HG03159 (cell line): ENCODE data around the gene LSM7.

Source experiments
- ATAC-seq: cut with Tn5 transposase; IDR thresholded peaks from one replicate; pipeline ENCODE4 v1.9.1; 2021; ENCODE audit warnings: mild to moderate bottlenecking, moderate library complexity; ENCODE audit not compliant: unreplicated experiment

The LSM7 gene

DNA sequence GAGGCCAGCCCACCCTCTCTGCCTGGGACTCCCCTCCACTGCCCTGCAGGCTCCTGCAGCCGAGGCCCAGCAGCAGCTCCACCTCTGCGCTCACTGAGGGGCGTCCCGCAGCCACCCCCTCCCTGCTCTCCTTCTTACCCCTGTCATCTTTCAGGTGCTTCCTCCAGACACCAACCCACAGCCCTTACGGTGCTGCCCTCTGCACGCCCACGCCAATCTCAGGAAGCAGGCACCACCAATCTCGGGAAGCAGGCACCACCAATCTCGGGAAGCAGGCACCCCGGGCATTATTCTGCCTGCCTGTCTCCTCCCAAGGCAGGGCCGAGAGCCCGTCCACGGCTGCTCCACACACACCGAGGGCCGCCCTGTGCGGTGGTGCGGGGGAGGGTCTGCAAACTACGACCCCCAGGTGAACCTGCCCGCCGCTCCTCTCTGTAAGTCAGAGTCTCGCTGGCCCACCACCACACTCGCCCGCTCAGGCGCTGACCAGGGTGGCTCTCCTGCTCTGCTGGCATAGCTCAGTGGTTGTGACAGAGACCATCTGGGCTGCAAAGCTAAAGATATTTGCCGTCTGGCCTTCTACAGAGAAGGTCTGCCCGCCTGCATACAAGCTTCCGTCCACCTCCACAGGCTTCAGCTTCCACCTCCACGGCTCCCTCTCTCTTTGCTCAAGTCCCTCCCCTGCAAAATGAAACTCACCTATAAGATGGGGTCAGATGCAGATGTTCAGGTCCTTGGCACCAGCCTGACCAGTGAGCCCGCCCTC lies 2.9 kb downstream of the LSM7 start:
- ATAC-seq, result no peak

DNA sequence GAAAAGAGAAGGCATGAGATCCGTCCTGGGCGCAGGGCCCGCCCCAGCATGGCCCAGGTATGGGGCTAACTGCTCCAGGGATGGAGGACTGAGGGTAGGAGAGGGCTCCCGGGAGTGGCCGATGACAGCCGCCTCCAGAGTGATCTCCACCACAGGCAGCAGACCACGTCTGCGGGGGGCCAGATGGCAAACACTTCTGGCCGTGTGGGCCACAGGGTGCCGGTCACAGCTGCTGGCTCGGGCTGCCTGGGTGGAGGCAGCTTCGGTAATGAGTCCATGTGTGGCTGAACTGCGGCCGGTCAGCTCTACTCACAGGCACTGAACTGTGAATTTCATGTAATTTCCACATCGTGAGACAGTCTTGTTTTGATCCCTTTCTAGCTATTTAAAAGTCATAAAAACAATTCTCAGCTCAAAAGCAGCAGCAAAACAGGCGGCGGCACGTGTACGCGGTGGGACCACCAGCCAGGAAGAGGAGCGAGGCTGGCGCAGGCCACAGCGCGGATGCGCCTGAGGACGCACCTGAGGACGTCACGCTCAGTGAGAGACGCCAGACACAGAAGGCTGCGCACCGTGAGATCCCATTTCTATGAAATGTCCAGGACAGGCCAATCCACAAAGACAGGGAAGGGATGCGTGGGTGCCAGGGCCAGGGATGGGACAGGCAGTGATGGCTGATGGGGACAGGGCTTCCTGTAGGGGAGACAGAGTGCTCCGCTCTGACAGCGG lies 4.0 kb downstream of the LSM7 start:
- no peak for ATAC-seq

DNA sequence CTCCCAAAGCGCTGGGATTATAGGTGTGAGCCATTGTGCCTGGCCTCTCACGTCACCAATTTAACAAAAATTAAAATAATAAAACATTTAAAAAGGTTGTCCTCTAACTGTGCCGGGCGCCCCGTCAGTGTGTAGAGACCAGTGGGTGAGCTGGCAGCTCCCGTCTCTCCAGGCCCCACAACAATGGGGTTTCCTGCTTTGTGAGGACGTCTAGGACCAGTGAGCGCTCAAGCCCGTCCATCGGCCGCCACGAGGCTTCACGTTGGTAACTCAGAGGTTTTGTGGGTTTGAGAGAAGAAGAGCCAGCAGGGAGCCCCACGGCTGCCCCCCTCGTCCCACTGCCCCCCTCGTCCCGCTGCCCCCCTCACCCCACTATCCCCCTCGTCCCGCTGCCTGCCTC lies 4.7 kb downstream of the LSM7 start:
- no peak for ATAC-seq

DNA sequence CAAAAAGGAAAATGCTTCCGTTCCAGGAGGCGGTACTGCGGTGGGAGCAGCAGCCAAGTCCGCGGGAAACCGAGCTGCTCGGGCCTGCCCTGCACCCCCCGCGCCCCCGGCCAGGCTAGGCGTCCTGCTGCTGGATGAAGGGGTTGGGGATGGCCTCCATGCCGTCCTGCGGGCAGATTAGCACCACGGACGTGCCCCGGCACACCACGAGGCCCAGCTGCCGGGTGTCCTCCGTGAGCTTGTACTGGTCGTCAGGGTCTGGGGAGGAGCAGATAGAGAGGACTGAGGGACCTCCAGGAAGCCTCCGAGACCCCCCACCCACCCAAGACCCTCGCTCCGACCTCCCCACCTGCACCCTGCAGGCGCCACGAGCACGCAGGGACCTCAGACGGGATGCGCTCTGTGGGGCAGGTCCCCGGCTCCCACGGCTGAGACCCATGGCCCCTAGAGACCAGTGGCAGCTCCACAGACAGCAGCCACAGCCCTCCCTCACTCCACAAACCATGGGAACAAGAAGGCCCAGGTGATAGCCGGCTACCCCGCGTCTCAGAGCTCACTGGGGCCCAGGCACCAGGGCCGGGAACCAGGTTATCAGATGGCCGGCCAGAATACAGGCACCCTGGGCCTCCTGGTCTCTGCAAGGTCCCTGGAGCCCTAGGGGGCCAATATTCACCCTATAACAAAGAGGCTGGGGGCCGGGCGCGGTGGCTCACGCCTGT lies 6.7 kb downstream of the LSM7 start:
- ATAC-seq, result no peak

DNA sequence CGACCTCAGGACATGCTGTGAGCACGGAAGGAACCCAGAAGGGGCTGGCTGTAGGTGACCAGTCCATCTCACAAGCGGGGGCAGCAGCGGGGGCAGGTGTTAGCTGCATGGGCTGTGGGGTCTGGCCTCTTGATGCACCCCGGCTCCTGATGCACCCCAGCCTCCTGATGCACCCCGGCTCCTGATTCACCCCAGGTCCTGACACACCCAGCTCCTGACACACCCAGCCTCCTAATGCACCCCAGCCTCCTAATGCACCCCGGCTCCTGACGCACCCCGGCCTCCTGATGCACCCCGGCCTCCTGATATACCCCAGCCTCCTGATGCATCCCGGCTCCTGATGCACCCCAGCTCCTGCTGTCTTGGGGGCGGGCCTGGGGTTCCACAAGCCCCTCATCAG lies 7.4 kb downstream of the LSM7 start:
- no peak for ATAC-seq

DNA sequence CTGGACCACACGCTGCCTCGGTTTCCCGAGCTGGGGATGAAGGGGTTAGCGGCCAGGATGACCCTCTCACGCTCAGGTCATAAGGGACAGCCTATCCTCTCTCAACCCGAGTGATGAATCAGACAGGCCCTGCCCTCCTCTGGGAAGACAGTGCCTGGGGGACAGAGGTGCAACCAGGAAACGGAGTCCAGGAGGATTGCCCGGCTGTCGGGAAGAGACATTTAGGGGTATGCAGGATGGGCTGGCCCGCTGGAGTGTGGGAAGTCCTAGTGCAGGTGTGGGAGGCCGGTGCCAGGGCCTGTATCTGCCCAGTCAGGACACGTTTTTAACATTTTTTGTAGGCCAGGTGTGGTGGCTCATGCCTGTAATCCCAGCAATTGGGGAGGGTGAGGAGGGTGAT lies 8.3 kb downstream of the LSM7 start:
- ATAC-seq, result no peak

DNA sequence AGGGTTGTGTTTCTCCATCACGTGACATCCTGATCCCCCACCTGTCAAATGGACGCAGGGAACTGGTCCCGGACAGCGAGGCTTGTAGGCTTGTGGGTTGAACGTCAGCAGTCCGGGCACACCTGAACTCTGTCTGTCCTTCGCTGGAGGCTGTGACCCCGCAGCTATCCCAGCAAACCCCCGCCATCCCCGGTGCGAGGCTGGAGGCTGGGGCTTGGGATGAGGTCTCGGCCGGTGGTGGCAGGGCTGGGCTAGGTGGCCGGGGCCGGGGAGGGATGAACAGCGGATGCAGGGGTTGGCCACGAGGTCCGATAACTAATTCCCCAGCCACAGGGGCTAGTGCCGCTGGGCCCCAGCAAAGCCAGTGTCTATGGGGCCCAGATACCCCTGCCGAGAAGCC lies 8.8 kb downstream of the LSM7 start:
- ATAC-seq, result no peak

DNA sequence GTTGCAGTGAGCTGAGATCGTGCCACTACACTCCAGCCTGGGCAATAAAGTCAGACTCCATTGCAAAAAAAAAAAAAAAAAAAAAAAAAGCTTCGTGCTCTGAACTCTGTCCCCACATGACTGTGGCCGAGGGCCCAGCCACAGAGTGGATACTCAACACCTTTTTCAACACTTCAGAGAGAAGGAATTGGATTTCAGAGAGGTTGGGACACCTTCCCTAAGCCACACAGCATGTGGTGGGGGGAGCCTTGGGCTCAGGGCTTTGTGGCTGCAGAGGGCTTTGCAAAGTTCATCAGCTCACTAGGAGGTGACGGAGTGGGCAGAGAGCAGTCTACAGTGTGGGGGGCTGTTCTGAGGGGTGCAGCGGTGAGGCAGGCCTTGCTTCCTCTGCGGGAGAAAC lies 9.5 kb downstream of the LSM7 start:
- ATAC-seq, result no peak

DNA sequence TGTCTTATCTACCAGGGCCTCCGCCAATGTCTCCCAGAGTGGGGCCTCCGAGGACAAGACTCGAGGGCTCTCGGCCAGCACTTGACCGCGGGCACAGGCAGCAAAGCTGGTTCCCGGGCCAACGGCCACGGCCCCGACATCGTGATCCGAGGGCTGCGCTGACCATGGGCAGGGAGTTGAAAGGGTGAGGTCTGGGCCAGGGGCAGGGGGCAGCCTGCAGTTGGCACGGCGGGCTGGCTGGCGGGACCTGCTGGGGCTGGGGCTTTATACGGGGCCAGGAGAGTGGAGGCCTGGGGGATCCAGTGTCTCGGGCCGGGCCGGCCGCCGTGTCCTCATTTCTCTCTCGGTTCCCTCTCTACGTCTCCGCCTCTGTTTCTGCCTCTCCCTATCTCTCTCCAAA lies 10.6 kb downstream of the LSM7 start:
- no peak for ATAC-seq

DNA sequence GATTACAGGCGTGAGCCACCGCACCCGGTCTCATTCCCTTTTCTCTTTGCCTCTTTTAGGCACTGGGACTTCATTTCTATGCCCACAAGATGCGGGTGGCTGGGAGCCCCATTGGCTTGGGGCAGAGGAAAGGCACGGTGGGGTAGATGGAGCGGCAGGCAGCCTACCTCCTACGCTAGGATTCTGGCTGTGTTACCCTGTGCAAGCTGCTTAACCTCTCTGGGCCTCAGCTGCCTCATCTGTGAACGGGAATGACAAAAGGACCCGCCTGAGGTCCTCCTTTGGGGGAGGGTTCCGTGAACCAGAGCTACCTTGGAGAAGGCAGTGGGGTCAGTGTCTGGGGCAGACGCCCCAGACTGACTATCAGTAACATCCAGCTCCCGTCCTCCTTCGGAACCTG lies 11.1 kb downstream of the LSM7 start:
- no peak for ATAC-seq

DNA sequence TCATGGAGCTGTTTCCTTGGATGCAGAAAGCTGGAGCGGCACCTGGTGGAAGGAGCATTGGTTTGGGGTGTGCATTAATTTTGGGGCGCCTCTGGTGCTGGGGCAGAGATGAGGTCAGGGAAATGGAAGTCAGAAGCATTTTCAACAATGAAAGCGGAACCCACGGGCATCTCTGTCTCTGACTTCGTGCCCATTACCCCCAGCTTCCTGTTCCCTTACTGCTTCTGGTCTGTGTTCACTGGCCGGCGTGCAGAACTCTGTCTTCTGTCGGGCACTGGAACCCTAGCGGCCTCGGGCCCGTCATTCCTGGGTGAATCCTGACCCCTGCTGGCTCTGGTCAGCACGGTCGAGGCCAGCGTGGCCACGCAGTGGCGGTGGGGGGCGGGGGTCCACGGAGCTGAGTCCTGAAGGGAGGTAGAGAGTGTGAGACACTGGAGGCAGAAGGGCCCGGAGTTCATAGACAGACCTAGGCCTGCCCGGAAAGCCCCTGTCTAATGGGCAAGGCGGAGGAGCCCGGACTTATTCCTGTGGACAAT lies 12.5 kb downstream of the LSM7 start:
- no peak for ATAC-seq

DNA sequence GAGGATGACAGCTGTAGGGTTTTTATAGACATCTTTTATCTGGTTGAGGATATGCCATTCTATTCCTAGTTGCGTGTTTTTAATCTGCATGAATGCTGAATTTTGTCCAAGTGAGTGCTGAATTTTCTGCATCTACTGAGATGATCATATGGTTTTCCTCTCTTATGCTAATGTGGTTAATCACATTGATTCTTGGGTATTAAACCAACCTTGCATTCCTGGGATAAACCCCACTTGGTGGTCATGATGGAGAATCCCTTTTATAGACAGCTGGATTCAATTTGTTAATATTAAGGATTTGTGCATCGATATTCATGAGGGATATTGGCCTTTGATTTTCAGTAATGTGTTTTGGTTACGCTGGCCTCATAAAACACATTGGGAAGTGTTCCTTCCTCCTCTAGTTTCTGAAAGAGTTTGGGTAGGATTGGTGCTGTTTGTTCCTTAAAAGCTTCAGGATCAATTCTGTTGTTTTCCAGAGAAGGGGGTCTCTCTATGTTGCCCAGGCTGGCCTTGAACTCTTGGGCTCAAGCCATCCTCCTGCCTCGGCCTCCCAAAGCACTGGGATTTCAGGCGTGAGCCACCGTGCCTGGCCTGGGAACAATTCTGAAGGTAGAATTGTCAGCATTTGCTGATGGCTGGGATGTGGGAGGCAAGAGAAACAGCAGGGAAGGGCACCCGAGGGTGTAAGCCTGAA lies 13.1 kb downstream of the LSM7 start:
- no peak for ATAC-seq

DNA sequence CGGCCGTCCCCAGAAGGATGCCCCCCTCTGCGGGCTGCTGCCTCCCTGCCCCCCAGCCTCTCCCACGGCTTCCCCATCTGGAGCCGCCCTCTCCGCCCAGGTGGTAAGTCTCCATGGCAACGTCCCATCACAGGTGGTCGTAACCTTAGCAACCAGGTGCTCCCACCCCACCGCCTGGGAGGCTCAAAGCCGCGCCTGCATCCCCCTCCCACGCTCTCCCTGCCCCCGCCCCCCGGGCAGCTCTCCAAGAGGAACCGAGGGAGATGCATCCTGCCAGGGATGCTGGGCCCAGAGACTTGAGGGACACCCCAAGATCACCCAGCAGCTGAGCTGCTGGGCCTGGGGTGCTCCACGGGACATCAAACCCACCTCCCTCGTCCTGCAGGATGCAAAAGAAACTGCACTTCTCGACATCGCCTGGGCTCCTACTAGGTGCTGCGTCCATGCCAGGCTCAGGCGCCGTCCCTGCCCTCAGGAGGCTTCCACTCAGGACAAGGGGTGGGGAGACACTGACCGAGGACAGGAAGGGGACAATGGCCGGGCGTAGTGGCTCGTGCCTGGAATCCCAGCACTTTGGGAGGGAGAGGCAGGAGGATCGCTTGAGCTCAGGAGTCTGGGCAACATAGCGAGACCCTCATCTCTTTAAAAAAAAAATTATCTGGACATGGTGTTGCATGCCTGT lies 15.4 kb downstream of the LSM7 start:
- ATAC-seq, result no peak

DNA sequence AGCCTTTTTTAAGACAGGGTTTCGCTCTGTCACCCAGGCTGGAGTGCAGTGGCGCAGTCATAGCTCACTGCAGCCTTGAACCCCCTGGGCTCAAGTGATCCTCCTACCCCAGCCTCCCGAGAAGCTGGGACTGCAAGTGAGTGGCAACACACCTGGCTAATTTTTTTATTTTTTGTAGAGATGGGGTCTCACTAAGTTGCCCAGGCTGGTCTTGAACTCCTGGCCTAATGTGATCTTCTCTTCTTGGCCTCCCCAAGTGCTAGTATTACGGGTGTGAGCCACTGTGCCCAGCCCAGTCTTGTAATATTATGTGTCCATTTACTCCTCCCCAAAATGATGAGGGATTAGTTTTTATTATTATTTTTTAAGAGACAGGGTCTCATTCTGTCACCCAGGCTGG lies 17.3 kb downstream of the LSM7 start:
- ATAC-seq, result no peak

DNA sequence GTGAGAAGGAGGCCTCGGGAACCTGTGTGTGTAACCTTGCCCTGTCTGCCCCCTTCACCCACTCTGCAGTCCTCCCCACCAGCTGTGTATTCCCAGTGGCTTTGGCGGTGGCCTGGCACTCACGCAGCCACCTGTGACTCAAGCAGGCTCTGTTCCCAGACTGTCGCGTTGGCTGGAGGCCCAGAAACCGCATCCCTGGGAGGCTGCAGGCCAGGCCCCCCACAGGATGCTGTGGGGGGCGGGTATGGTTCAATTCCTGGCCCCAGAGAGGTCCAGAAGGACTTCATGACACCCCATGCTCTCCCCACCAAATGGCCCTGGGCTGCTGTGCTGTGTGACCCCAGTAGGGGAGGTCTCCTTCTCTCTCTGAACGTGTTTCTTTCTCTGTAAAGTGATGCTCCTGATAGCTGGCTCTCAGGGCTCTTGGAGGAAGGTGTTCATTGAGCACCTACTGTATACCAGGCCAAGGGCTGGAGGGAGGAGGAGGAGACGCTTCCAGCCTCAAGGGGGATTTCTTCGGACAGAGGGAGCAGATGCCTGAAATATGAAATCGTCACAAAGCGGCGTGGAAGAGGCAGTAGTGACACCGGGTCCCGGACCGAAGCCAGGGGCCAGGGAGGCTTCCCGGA lies 18.5 kb downstream of the LSM7 start:
- no peak for ATAC-seq

DNA sequence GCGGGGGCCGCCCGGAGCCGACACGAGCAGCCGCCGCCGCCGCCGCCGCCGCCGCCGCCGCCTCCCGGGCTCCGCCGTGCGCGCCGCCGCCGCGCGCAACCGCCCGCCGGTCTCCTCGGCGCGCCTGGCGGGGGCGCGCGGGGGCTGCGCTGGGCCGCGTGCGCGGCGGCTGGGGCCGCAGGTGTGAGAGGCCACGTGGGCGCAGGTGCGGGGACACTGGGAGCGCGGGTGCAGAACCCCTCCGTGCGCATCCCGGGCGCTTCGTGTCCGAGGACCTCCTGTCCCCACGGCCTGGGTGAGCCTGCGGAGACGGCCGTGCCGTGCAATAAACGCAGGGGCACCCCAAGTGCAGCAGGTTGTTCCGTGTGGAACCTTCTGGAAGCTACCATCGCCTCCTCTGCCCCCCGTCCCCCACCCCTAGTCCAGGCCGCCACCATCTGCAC lies 20.3 kb downstream of the LSM7 start, which contains the start of gene LINGO3:
Gene LINGO3, minus strand, starts transcription at position 41 of the 443 bp plus-strand sequence. CDS start 16,378 bp downstream, outside the sequence.
- ATAC-seq, result no peak

DNA sequence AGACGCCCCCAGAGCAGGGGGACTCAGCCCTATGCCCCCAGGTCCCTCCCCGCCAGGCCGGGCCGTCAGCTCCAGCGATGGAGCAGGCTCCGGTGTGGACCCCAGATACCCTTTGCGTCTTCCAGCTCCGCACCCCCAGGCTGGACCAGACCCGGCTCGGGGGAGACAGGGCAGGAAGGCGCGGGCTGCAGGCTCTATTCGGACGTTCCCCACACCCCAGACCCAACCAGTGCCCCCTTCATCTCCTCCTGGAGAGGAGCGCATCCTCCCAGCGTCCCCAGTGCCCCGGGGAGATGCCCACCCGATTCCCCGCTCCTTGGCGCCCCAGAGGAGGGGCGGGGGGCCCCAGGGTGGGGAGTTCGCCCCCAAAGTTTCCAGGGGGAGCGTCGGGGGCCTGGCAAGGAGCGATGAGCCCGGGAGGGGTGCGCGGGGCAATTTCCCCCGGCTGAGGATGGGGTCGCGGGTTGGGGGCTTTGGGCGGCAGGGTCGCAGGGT lies 20.8 kb downstream of the LSM7 start:
- ATAC-seq, result no peak

DNA sequence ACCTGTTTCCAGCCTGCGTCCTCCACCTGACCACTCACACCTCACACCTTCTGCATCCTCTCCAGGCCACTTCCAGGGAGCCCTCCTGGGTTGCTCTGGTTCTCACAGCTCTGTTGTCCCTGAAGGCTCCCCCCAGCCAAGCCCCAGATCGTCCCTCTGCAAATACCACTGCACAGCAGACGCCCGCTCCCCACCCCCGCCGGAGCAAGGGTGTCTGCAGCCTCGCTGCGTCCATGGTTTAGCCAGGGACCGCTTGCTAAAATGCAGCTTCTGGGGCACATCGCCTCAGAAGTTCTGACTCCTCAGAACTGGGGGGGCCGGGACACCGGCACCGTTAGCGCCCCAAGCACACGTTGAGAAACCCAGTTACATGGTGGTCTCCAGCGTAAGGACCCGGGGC lies 21.4 kb downstream of the LSM7 start:
- no peak for ATAC-seq

DNA sequence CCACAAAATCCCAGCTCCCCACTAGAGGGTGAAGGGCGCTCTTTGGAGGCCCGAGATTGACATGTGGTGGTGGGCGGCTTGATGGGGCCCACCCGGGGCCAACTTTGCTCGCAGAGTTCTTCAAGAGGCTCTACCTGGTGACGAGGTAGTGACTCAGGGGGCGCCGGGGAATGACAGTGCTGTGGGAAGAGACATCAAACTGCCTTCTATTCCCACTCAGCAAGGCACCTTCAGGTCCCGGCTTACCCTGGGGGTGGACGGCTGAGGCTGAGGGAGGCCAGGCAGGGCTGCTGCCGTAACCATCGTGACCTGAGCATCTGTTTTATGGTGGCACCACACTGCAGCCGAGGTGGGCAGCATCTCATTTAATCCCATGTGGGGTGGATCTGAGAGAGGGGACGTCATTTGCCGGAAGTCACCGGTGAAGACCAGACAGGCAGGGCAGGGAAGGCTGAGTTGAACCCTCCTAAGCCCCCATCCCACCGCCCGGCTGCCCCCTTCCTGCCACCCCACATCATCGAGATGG lies 22.0 kb downstream of the LSM7 start:
- no peak for ATAC-seq
